Naive B cell (primary cell): Measurements from ENCODE around the gene SNX6. TPM values are rescaled to one million over a fixed set of nuclear protein-coding genes. Genes with fewer than 3 reads are reported as not detected.
"Not testable (repeated sequence)": the region's sequence is repeated elsewhere in the genome, so short reads cannot be mapped to it uniquely, and the experiment has no call there.

Experiments used
- ATAC-seq, 2 donors: fragments of 150-1000 bp; cut with Tn5 transposase; 2 replicates each; pipeline ENCODE4 v1.10.0; 2021; ENCODE audit warnings: low read depth in 2 of 2, mild to moderate bottlenecking in 2 of 2, moderate library complexity in 2 of 2
- DNase-seq: peaks from one replicate; pipeline ENCODE4 v3.0.0; 2022
- H3K27ac Mint-ChIP-seq, 6 donors: one replicate each; pipeline ENCODE4 v1.8.0; 2020 to 2022; ENCODE audit warnings: mild to moderate bottlenecking in 6 of 6, mixed read lengths in 6 of 6, moderate library complexity in 5 of 6, inconsistent platforms in 2 of 6
- H3K27me3 Mint-ChIP-seq, 3 donors: one replicate each; pipeline ENCODE4 v1.8.0; 2021 to 2022; ENCODE audit warnings: mixed read lengths in 3 of 3, mild to moderate bottlenecking in 1 of 3
- H3K36me3 Mint-ChIP-seq, 2 donors: one replicate each; pipeline ENCODE4 v1.8.0; 2020 to 2022; ENCODE audit warnings: mixed read lengths in 2 of 2, inconsistent platforms in 1 of 2, mild to moderate bottlenecking in 1 of 2
- H3K4me1 Mint-ChIP-seq, 3 donors: one replicate each; pipeline ENCODE4 v1.8.0; 2020 to 2022; ENCODE audit warnings: mixed read lengths in 3 of 3, inconsistent platforms in 1 of 3, mild to moderate bottlenecking in 1 of 3, moderate library complexity in 1 of 3
- H3K4me3 Mint-ChIP-seq, 8 donors: one replicate each; pipeline ENCODE4 v1.8.0; 2020 to 2022; ENCODE audit warnings: mild to moderate bottlenecking in 8 of 8, mixed read lengths in 8 of 8, moderate library complexity in 8 of 8, inconsistent platforms in 2 of 8
- H3K9me3 Mint-ChIP-seq, 7 donors: one replicate each; pipeline ENCODE4 v1.8.0; 2020 to 2022; ENCODE audit warnings: mixed read lengths in 7 of 7, mild to moderate bottlenecking in 5 of 7, inconsistent platforms in 2 of 7, moderate library complexity in 1 of 7
- polyA plus RNA-seq, 6 donors: library from polyadenylated mRNA; unstranded; fragments of 300-500 nt; fragmentation: Illumina TruSeq; gene quantifications; one replicate each; pipeline ENCODE4 v1.2.3, GENCODE V29; 2021; ENCODE audit warnings: low read depth in 6 of 6

SNX6 gene
- polyA plus RNA-seq, 6 donors from 2014 or later: 89.3 to 127 (median 110) TPM

- not testable (repeated sequence) for H3K27me3 Mint-ChIP-seq, DNase-seq, H3K4me1 Mint-ChIP-seq, H3K4me3 Mint-ChIP-seq, H3K9me3 Mint-ChIP-seq, H3K36me3 Mint-ChIP-seq, ATAC-seq, H3K27ac Mint-ChIP-seq
These were observed 22.4 kb upstream of the SNX6 start for GRCh38 chr14:34652348-34652747.

GRCh38 chr14:34650786-34651584 is 21.0 kb upstream of the SNX6 start:
- ATAC-seq (no peak), DNase-seq (no peak)
- Mint-ChIP-seq H3K27me3 (no peaks in the 10 kb centered on the region), H3K4me1 (no peaks in the 10 kb centered on the region), H3K9me3 (no peaks in the 10 kb centered on the region), H3K36me3 (no peaks in the 10 kb centered on the region), H3K4me3 (no peak overlapping the region), H3K27ac (no peak overlapping the region)

GRCh38 chr14:34650006-34650405 is 20.1 kb upstream of the SNX6 start:
- H3K4me1 Mint-ChIP-seq, DNase-seq, H3K36me3 Mint-ChIP-seq, H3K4me3 Mint-ChIP-seq, ATAC-seq, H3K27me3 Mint-ChIP-seq, H3K9me3 Mint-ChIP-seq, H3K27ac Mint-ChIP-seq: not testable (repeated sequence)

- DNase-seq (no peak), ATAC-seq (no peak)
- Mint-ChIP-seq H3K27ac (no peak overlapping the region), H3K9me3 (no peaks in the 10 kb centered on the region), H3K4me1 (no peaks in the 10 kb centered on the region), H3K4me3 (no peak overlapping the region), H3K27me3 (no peaks in the 10 kb centered on the region), H3K36me3 (no peaks in the 10 kb centered on the region)
These were observed 19.4 kb upstream of the SNX6 start for GRCh38 chr14:34649344-34649743.

GRCh38 chr14:34646570-34647255 is 16.8 kb upstream of the SNX6 start:
- Mint-ChIP-seq H3K27me3 (no peaks in the 10 kb centered on the region), H3K27ac (no peak overlapping the region), H3K4me3 (no peak overlapping the region), H3K36me3 (no peaks in the 10 kb centered on the region), H3K9me3 (no peaks in the 10 kb centered on the region), H3K4me1 (no peaks in the 10 kb centered on the region)
- ATAC-seq: no peak
- DNase-seq: no peak

GRCh38 chr14:34643361-34643760 is 13.4 kb upstream of the SNX6 start:
- H3K36me3 Mint-ChIP-seq: no peaks in the 10 kb centered on the region
- no peaks in the 10 kb centered on the region for H3K9me3 Mint-ChIP-seq
- no peak overlapping the region for H3K4me3 Mint-ChIP-seq
- H3K27ac Mint-ChIP-seq: no peak overlapping the region
- H3K4me1 Mint-ChIP-seq: no peaks in the 10 kb centered on the region
- no peak for ATAC-seq
- no peaks in the 10 kb centered on the region for H3K27me3 Mint-ChIP-seq
- no peak for DNase-seq

- H3K9me3 Mint-ChIP-seq: no peaks in the 10 kb centered on the region
- H3K4me3 Mint-ChIP-seq: no peak overlapping the region
- ATAC-seq (no peak), DNase-seq (no peak)
- H3K36me3 Mint-ChIP-seq: no peaks in the 10 kb centered on the region
- no peak overlapping the region for H3K27ac Mint-ChIP-seq
- no peaks in the 10 kb centered on the region for H3K27me3 Mint-ChIP-seq
- no peaks in the 10 kb centered on the region for H3K4me1 Mint-ChIP-seq
These were observed 12.6 kb upstream of the SNX6 start for GRCh38 chr14:34642595-34642994.

GRCh38 chr14:34640826-34641225 is 10.9 kb upstream of the SNX6 start:
- DNase-seq (no peak), ATAC-seq (no peak)
- H3K4me1 Mint-ChIP-seq: no peaks in the 10 kb centered on the region
- H3K36me3 Mint-ChIP-seq: no peaks in the 10 kb centered on the region
- H3K9me3 Mint-ChIP-seq: no peaks in the 10 kb centered on the region
- H3K27ac Mint-ChIP-seq: no peak overlapping the region
- H3K27me3 Mint-ChIP-seq: peaks cover 0 to 2% (median 0%) of the 10 kb centered on the region in 3 donors
- H3K4me3 Mint-ChIP-seq: no peak overlapping the region

GRCh38 chr14:34634360-34634771 is 4.4 kb upstream of the SNX6 start:
- not testable (repeated sequence) for H3K27me3 Mint-ChIP-seq, DNase-seq, H3K4me1 Mint-ChIP-seq, ATAC-seq, H3K27ac Mint-ChIP-seq, H3K36me3 Mint-ChIP-seq, H3K9me3 Mint-ChIP-seq
- peak overlapping the region in 1 of 8 donors; percentile 51 for H3K4me3 Mint-ChIP-seq

- H3K9me3 Mint-ChIP-seq: no peaks in the 10 kb centered on the region
- H3K36me3 Mint-ChIP-seq: peaks cover 0 to 8% of the 10 kb centered on the region in 2 donors
- H3K27me3 Mint-ChIP-seq: peaks cover 0 to 4% (median 0%) of the 10 kb centered on the region in 3 donors
- peaks cover 8 to 12% (median 11%) of the 10 kb centered on the region in 3 donors for H3K4me1 Mint-ChIP-seq
- peak overlapping the region in 1 of 6 donors; percentile 6 for H3K27ac Mint-ChIP-seq
- H3K4me3 Mint-ChIP-seq: peak overlapping the region in 1 of 8 donors; percentile 34
- ATAC-seq (no peak), DNase-seq (no peak)
These were observed 3.8 kb upstream of the SNX6 start for GRCh38 chr14:34633742-34634141.

GRCh38 chr14:34632411-34632978 is 2.5 kb upstream of the SNX6 start:
- H3K27ac Mint-ChIP-seq: peak overlapping the region in 2 of 6 donors; percentile 45 to 60

GRCh38 chr14:34629344-34629656 is 648 bp downstream of the SNX6 start:
- Mint-ChIP-seq H3K27me3 (no peaks in the 10 kb centered on the region), H3K27ac (peak overlapping the region in 5 of 6 donors; percentile 90 to 97 (median 92)), H3K9me3 (no peaks in the 10 kb centered on the region), H3K4me1 (peaks cover 14 to 36% (median 17%) of the 10 kb centered on the region in 3 donors), H3K4me3 (peak overlapping the region; percentile 91 to 99 (median 96)), H3K36me3 (peaks cover 0 to 8% of the 10 kb centered on the region in 2 donors)
- no peak for DNase-seq
- no peak for ATAC-seq

More at GRCh38 chr14:34632411-34632978, 2.5 kb upstream of the SNX6 start:
- Mint-ChIP-seq H3K9me3 (no peaks in the 10 kb centered on the region), H3K4me3 (peak overlapping the region in 1 of 8 donors; percentile 97), H3K4me1 (peaks cover 10 to 24% (median 14%) of the 10 kb centered on the region in 3 donors), H3K36me3 (peaks cover 0 to 8% of the 10 kb centered on the region in 2 donors), H3K27me3 (peaks cover 0 to 4% (median 0%) of the 10 kb centered on the region in 3 donors)
- DNase-seq: no peak
- no peak for ATAC-seq

- ATAC-seq (no peak), DNase-seq (no peak)
- Mint-ChIP-seq H3K4me3 (peak overlapping the region; percentile 91 to 99 (median 96)), H3K27ac (peak overlapping the region in 4 of 6 donors; percentile 51 to 95 (median 75)), H3K36me3 (peaks cover 0 to 8% of the 10 kb centered on the region in 2 donors), H3K27me3 (no peaks in the 10 kb centered on the region), H3K4me1 (peaks cover 14 to 36% (median 17%) of the 10 kb centered on the region in 3 donors), H3K9me3 (no peaks in the 10 kb centered on the region)
These were observed 1.2 kb downstream of the SNX6 start for GRCh38 chr14:34628681-34629135.

- Mint-ChIP-seq H3K27ac (no peak overlapping the region), H3K4me1 (peaks cover 34 to 45% (median 40%) of the 10 kb centered on the region in 3 donors), H3K27me3 (no peaks in the 10 kb centered on the region), H3K4me3 (no peak overlapping the region), H3K9me3 (no peaks in the 10 kb centered on the region), H3K36me3 (peaks cover 0 to 8% of the 10 kb centered on the region in 2 donors)
- DNase-seq (no peak), ATAC-seq (no peak)
These were observed 6.4 kb downstream of the SNX6 start for GRCh38 chr14:34623506-34623905.
